Measurements from ENCODE around the gene HDAC4. TPM values are rescaled to one million over a fixed set of nuclear protein-coding genes. Genes with fewer than 3 reads are reported as not detected.

The HDAC4 gene
- total RNA-seq, 1 experiment from 2014 or later = 32.0 TPM

GRCh38 chr2:239436076-239436475 lies 35.3 kb upstream of the HDAC4 start:
- Histone ChIP-seq H3K27me3 (ENCODE audit: insufficient read depth, low read length) (no peaks in the 10 kb centered on the region), H4K20me1 (ENCODE audit: control insufficient read depth, insufficient read depth, insufficient read length) (no peaks in the 10 kb centered on the region), H3K56ac (ENCODE audit: insufficient read length, low read depth, low read length) (no peak overlapping the region), H3K18ac (ENCODE audit: insufficient read length, low read depth, low read length) (no peak overlapping the region), H3K23me2 (ENCODE audit: insufficient read length, low read depth, low read length, poor library complexity, severe bottlenecking) (no peaks in the 10 kb centered on the region), H2BK12ac (ENCODE audit: insufficient read length, low read depth, low read length) (no peak overlapping the region), H3K4ac (ENCODE audit: low read depth, low read length) (no peak overlapping the region), H4K8ac (replicated peaks; ENCODE audit: insufficient read length, low read depth, low read length) (no peak overlapping the region), H3K14ac (ENCODE audit: insufficient read depth, low read length) (no peak overlapping the region), H3T11ph (ENCODE audit: low read length) (no peak overlapping the region), H3K4me2 (ENCODE audit: insufficient read depth, insufficient read length, low read length) (no peak overlapping the region), H2BK20ac (ENCODE audit: low read depth, low read length, poor library complexity, severe bottlenecking) (no peak overlapping the region), H3K79me2 (ENCODE audit: insufficient read depth, low read length) (no peaks in the 10 kb centered on the region), H3K79me1 (ENCODE audit: insufficient read depth, low read depth, low read length, poor library complexity, severe bottlenecking) (no peaks in the 10 kb centered on the region), H3K9me3 (ENCODE audit: control insufficient read depth, low read depth, low read length) (no peaks in the 10 kb centered on the region), H2AFZ (ENCODE audit: low read length) (no peak overlapping the region), H3K4me1 (ENCODE audit: insufficient read depth, low read length) (no peaks in the 10 kb centered on the region), H3K9ac (ENCODE audit: extremely low read depth, insufficient read length, low read length) (no peak overlapping the region), H4K91ac (ENCODE audit: insufficient read length, low read depth, low read length) (no peak overlapping the region), H2BK5ac (ENCODE audit: insufficient read length, low read length) (no peak overlapping the region), H4K5ac (ENCODE audit: insufficient read length, low read depth, low read length) (no peak overlapping the region), H3K27ac (ENCODE audit: insufficient read length, low read depth, low read length) (no peak overlapping the region), H3K23ac (ENCODE audit: insufficient read length, low read depth, low read length) (no peak overlapping the region), H2BK15ac (ENCODE audit: low read depth, low read length) (no peak overlapping the region), H2BK120ac (ENCODE audit: low read depth, low read length, poor library complexity, severe bottlenecking) (no peak overlapping the region), H2AK5ac (ENCODE audit: insufficient read length, low read length) (no peak overlapping the region)
- H3K9me3 Mint-ChIP-seq = peaks cover 3 to 5% of the 10 kb centered on the region in 2 experiments; a peak in 3 of 5 replicates
- no peak for TF ChIP-seq CTCF (conservative IDR thresholded peaks at IDR 0.05)
- WGBS (ENCODE audit: extremely low coverage, insufficient read length, low lambda C conversion rate) = no CpG with 5 or more reads among the region's 5 CpGs
- DNase-seq = no peak
- H3K4me1 Mint-ChIP-seq = peaks cover 9 to 19% of the 10 kb centered on the region in 2 experiments
- peaks cover 22% of the 10 kb centered on the region for H3K27me3 Mint-ChIP-seq (ENCODE audit: low read depth)
- H3K4me3 Mint-ChIP-seq = no peak overlapping the region
- peak overlapping the region in 1 of 3 experiments; percentile 59; a peak in 1 of 7 replicates for H3K27ac Mint-ChIP-seq
- peaks cover 0 to 1% (median 0%) of the 10 kb centered on the region in 3 experiments; a peak in 1 of 7 replicates for H3K36me3 Mint-ChIP-seq (ENCODE audit: insufficient read depth in 1 of 3, low read depth in 3 of 3)
